Spleen (tissue), 7 donors: ENCODE results near the gene VCPKMT.

ENCODE experiments used
- POLR2A ChIP-seq, 3 donors: fragments of 450-650 bp; IDR thresholded peaks; one replicate each; pipeline ENCODE4 v1.5.1; 2017; ENCODE audit warnings: antibody characterized with exemption in 3 of 3, mild to moderate bottlenecking in 1 of 3
- POLR2AphosphoS5 ChIP-seq, 3 donors: sonication (generic); formaldehyde crosslinking; IDR thresholded peaks; one replicate each; pipeline ENCODE4 v1.5.1; 2017; ENCODE audit warnings: antibody characterized with exemption in 3 of 3
- TF ChIP-seq, protein P1 (sequence below), 11 experiments: fragments of 200-600 bp in 7 of 11; fragments of 450-650 bp in 4 of 11; sonication (generic) in 4 of 11; IDR thresholded peaks in 8 of 11; conservative IDR thresholded peaks in 3 of 11; 1 replicate in 7 of 11; 2 replicates in 4 of 11; pipeline versions ENCODE4 v1.4.0 to v1.8.0; 2016 to 2021; ENCODE audit warnings: antibody characterized with exemption in 11 of 11, inconsistent platforms in 4 of 11, mild to moderate bottlenecking in 1 of 11
- donor health status: DM: no; HTN: no; CAD: no; lungs with moderate emphysema.
- donor health status: DM: no; HTN: no; CAD: no.
- donor health status: DM: no; HTN: no; CAD: no.

DNA sequence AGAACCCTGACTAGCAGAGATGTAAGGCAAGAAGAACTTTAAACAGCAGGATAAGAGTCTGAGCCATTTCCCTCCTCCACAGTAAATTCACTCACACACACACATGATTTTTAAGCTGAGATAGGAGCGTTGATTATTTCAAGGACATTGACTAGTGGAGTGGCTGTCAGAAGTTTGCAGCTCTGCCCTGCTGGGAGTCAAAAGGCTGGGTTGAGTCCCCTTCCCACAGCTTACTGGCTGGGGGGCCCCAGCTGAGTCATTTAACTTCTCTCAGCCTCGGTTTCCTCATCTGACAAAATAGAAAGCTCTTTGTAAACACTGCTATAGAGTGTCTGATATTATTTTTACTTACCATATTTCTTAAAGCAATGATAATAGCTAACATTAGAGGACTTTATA is 28.3 kb downstream of the VCPKMT start:
- TF ChIP-seq, protein P1, sequence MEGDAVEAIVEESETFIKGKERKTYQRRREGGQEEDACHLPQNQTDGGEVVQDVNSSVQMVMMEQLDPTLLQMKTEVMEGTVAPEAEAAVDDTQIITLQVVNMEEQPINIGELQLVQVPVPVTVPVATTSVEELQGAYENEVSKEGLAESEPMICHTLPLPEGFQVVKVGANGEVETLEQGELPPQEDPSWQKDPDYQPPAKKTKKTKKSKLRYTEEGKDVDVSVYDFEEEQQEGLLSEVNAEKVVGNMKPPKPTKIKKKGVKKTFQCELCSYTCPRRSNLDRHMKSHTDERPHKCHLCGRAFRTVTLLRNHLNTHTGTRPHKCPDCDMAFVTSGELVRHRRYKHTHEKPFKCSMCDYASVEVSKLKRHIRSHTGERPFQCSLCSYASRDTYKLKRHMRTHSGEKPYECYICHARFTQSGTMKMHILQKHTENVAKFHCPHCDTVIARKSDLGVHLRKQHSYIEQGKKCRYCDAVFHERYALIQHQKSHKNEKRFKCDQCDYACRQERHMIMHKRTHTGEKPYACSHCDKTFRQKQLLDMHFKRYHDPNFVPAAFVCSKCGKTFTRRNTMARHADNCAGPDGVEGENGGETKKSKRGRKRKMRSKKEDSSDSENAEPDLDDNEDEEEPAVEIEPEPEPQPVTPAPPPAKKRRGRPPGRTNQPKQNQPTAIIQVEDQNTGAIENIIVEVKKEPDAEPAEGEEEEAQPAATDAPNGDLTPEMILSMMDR (IDR thresholded peaks at IDR 0.05 in 8 of 11, conservative IDR thresholded peaks at IDR 0.05 in 3 of 11) = no peak
- TF ChIP-seq POLR2A (IDR thresholded peaks at IDR 0.05) (no peak), POLR2AphosphoS5 (IDR thresholded peaks at IDR 0.05) (no peak)
